AG09309 (cell line): ENCODE results near the gene USO1.
"Not testable (repeated sequence)": the region's sequence is repeated elsewhere in the genome, so short reads cannot be mapped to it uniquely, and the experiment has no call there.

ENCODE experiments used
- DNase-seq: peaks from one replicate; pipeline ENCODE4 v3.0.0-alpha.2; 2010; ENCODE audit warnings: low read depth
- H3K4me3 ChIP-seq: 2 replicates; pipeline ENCODE4 v1.5.1; 2011; ENCODE audit warnings: mild to moderate bottlenecking, low read depth, low read length, moderate library complexity; ENCODE audit not compliant: control insufficient read depth
- TF ChIP-seq, protein P1 (sequence below): IDR thresholded peaks from 2 replicates; pipeline ENCODE4 v1.5.1; 2011; ENCODE audit warnings: mild to moderate bottlenecking, low read depth, low read length, inconsistent platforms; ENCODE audit not compliant: insufficient read depth, control insufficient read depth; ENCODE audit errors: missing control alignments

USO1 gene

GRCh38 chr4:75710246-75710645 lies 14.1 kb upstream of the USO1 start:
- no peak for DNase-seq
- no peak overlapping the region for H3K4me3 ChIP-seq
- TF ChIP-seq, protein P1, sequence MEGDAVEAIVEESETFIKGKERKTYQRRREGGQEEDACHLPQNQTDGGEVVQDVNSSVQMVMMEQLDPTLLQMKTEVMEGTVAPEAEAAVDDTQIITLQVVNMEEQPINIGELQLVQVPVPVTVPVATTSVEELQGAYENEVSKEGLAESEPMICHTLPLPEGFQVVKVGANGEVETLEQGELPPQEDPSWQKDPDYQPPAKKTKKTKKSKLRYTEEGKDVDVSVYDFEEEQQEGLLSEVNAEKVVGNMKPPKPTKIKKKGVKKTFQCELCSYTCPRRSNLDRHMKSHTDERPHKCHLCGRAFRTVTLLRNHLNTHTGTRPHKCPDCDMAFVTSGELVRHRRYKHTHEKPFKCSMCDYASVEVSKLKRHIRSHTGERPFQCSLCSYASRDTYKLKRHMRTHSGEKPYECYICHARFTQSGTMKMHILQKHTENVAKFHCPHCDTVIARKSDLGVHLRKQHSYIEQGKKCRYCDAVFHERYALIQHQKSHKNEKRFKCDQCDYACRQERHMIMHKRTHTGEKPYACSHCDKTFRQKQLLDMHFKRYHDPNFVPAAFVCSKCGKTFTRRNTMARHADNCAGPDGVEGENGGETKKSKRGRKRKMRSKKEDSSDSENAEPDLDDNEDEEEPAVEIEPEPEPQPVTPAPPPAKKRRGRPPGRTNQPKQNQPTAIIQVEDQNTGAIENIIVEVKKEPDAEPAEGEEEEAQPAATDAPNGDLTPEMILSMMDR = no peak

DNA sequence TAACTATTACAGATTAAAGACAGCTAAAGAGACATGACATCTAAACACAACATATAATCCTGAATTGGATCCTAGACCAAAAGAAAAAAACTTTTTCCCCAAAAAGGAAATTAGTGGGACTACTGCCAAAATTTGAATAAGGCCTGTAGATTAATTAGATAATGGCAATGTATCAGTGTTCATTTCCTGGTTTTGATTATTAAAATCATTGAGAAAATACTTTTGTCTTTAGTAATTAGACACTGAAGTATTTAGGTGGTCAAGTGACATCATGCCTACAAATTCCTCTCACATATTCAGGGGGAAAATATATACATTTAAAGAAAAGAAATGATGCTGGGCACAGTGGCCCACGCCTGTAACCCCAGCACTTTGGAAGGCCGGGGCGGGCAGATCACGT lies 10.4 kb upstream of the USO1 start:
- TF ChIP-seq, protein P1 = no peak
- H3K4me3 ChIP-seq = no peak overlapping the region
- DNase-seq = no peak

DNA sequence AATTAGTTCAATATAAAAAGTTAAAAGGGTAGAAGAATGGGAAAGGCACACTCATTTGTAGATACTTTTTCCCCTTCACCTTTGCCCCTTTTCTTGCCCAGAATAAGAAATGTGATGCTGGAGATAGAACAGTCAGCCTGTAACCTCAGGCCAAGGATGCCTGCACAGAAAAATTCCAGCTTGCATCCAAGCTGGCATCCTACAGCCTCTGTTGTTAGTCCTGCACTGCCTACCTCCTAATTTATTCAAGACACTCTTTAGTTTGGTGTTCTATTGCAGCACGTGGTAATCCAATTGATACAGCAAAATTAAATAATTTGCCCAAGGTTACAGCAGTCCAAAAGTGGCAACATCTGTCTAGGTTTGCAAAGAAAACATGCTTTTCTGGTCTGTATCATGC lies 9.7 kb upstream of the USO1 start:
- TF ChIP-seq, protein P1 = no peak
- no peak for DNase-seq
- H3K4me3 ChIP-seq = no peak overlapping the region

DNA sequence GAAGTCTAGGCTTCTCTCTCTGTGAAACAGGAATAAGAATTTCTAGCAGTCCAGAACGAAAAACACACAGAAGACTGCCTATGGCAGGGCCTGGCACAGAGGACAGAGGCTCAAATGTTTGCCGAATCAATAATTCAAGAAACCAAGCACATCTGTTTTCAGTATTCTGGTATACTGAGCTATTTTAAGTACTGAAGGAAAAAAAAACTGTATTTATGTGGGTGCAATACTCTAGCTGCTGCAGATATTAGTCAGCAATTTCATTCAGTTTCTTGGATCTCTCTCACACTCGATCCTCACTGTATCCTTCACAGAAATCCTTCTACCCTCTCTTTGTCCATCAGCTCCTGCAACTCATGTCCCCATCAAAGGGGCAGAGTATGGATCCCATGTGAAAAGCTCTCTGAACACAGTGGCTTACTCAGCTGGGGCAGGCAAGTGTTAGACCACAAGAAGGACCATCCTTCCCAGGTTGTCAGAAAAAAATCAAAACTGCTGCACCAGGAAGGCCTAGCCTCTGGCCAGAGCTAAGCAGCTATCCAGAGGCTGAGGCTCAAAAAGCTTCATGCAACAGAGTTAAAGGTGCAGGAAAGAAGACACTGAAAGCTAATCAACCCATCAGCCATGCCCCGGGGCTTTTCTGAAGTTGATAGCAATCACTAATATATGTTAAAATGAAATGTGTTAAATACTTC lies 9.1 kb upstream of the USO1 start:
- DNase-seq = peak; percentile 45
- no peak overlapping the region for H3K4me3 ChIP-seq
- TF ChIP-seq, protein P1 = no peak

DNA sequence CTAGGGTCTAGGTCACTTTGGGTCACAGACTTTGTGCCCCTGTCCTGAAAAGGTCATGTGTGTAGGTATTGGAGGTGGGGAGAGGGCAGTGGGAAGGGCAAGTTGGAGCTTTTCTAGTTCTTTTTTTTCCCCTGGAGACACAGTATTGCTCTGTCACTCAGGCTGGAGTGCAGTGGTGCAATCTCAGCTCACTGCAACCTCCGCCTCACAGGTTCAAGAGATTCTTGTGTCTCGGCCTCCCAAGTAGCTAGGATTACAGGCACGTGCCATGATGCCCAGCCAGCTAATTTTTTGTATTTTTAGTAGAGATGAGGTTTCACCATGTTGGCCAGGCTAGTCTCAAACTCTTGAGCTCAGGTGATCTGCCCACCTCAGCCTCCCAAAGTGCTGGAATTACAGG lies 8.3 kb upstream of the USO1 start:
- not testable (repeated sequence) for DNase-seq, H3K4me3 ChIP-seq

GRCh38 chr4:75717408-75717807 lies 7.0 kb upstream of the USO1 start:
- no peak for DNase-seq
- H3K4me3 ChIP-seq = no peak overlapping the region
- TF ChIP-seq, protein P1 = no peak

DNA sequence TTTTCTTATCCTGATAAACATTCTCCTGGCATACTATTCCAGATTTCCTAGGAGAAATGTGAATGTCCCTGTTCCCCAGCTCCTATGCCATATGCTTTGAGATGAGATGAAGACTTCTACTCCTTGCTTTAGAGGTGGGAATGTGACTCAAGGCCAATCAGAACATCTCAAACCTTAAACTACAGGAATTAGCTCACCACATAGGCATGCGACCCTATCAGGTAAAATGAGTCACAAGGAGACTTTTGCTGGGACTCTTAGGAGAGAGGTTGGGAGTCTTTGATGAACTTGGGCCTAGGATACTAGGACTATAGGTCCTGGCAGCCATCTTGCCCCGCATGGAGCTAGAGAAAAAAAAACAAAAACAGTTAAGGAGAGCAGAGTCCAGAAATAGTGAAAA lies 5.8 kb upstream of the USO1 start:
- no peak for DNase-seq
- H3K4me3 ChIP-seq = no peak overlapping the region
- TF ChIP-seq, protein P1 = no peak
